HL-60 (cell line): ENCODE results near the gene CHRDL1.

Source experiments
- DNase-seq, 2 experiments: peaks; one replicate each; pipeline ENCODE4 v3.0.0-alpha.2; 2010 to 2020; ENCODE audit warnings: low read depth in 1 of 2, low spot score in 1 of 2
- H3K27ac ChIP-seq: fragments of 250-450 bp; sonication (Bioruptor Pico); replicated peaks from 2 replicates; pipeline ENCODE4 v1.5.1; 2020; ENCODE audit warnings: mild to moderate bottlenecking, moderate library complexity
- H3K27me3 ChIP-seq: fragments of 250-450 bp; sonication (Bioruptor Pico); 2 replicates; pipeline ENCODE4 v1.5.1; 2021; ENCODE audit warnings: mild to moderate bottlenecking, moderate library complexity; ENCODE audit not compliant: insufficient read depth, poor library complexity, severe bottlenecking
- H3K4me3 ChIP-seq: replicated peaks from 2 replicates; pipeline ENCODE4 v1.5.1; 2011; ENCODE audit warnings: mild to moderate bottlenecking, control low read depth, low read length; ENCODE audit not compliant: insufficient read depth
- CTCF ChIP-seq: IDR thresholded peaks from one replicate; pipeline ENCODE4 v1.5.1; 2011; ENCODE audit warnings: low read length, control low read depth, inconsistent platforms; ENCODE audit not compliant: insufficient read depth
- GABPA ChIP-seq: IDR thresholded peaks from 2 replicates; pipeline ENCODE4 v1.6.1; 2012; ENCODE audit warnings: low read depth
- POLR2AphosphoS5 ChIP-seq: IDR thresholded peaks from 2 replicates; pipeline ENCODE4 v1.6.1; 2012; ENCODE audit warnings: low read depth
- REST ChIP-seq: IDR thresholded peaks from 2 replicates; pipeline ENCODE4 v1.6.1; 2012; ENCODE audit warnings: low read depth; ENCODE audit not compliant: insufficient replicate concordance
- SPI1 ChIP-seq: IDR thresholded peaks from 2 replicates; pipeline ENCODE4 v1.6.1; 2012; ENCODE audit warnings: low read depth, mild to moderate bottlenecking, borderline replicate concordance

Gene CHRDL1

GRCh38 chrX:110755061-110755460, 40.6 kb downstream of the CHRDL1 start:
- TF ChIP-seq SPI1 = no peak
- no peak for TF ChIP-seq REST
- no peak for TF ChIP-seq CTCF
- no peak for TF ChIP-seq GABPA
- no peak for TF ChIP-seq POLR2AphosphoS5
- no peaks in the 10 kb centered on the region for H3K27me3 ChIP-seq
- no peak overlapping the region for H3K4me3 ChIP-seq
- H3K27ac ChIP-seq = no peak overlapping the region
- DNase-seq = no peak

- no peaks in the 10 kb centered on the region for H3K27me3 ChIP-seq
- DNase-seq = no peak
- no peak overlapping the region for H3K4me3 ChIP-seq
- TF ChIP-seq SPI1 (no peak), POLR2AphosphoS5 (no peak), GABPA (no peak), REST (no peak), CTCF (no peak)
- no peak overlapping the region for H3K27ac ChIP-seq
These were observed 45.0 kb downstream of the CHRDL1 start for GRCh38 chrX:110750526-110751189.

- H3K4me3 ChIP-seq = no peak overlapping the region
- H3K27ac ChIP-seq = no peak overlapping the region
- DNase-seq = no peak
- no peak for TF ChIP-seq REST
- peak; percentile 89 for TF ChIP-seq SPI1
- TF ChIP-seq CTCF = no peak
- TF ChIP-seq POLR2AphosphoS5 = no peak
- no peaks in the 10 kb centered on the region for H3K27me3 ChIP-seq
These were observed 47.3 kb downstream of the CHRDL1 start for GRCh38 chrX:110748256-110748806.
